Left lobe of liver (tissue), 2 donors: Measurements from ENCODE around the gene TTC16. TPM values are rescaled to one million over a fixed set of nuclear protein-coding genes. Genes with fewer than 3 reads are reported as not detected.
A peak's percentile ranks its signal among the peaks of the same experiment; 100 is the strongest.

Experiments
- ATAC-seq: fragments of 200-7000 bp; cut with Tn5 transposase; one replicate; pipeline ENCODE4 v1.9.1; 2020; ENCODE audit warnings: mild to moderate bottlenecking, moderate library complexity
- DNase-seq: peaks from one replicate; pipeline ENCODE4 v3.0.0-alpha.2; 2020; ENCODE audit warnings: low spot score
- total RNA-seq: library from RNA; stranded (reverse); gene quantifications from one replicate; pipeline ENCODE4 v1.2.1, GENCODE V29; 2021
- donor health status: DM: no; HTN: no; CAD: no; lungs with moderate emphysema.
- donor health status: DM: no; HTN: yes; CAD: no.

Gene TTC16
- total RNA-seq, 1 donor from 2014 or later = not detected

DNA sequence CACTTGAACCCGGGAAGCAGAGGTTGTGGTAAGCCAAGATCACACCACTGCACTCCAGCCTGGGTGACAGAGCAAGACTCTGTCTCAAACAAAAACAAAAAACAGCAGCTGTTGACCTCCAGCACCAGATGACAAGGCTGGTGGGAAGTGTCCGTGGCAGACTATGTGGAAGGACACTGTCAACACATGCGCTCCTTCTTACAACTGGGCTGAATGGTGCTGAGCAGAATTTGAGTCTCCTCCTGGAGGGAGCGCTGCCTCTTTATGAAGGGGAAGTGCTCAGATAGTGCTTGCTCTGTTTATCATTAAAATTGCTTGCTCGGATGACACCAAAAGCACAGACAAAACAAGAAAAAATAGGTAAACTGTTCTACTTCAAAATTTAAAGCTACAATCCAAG, 18.3 kb upstream of the TTC16 start:
- no peak for ATAC-seq

DNA sequence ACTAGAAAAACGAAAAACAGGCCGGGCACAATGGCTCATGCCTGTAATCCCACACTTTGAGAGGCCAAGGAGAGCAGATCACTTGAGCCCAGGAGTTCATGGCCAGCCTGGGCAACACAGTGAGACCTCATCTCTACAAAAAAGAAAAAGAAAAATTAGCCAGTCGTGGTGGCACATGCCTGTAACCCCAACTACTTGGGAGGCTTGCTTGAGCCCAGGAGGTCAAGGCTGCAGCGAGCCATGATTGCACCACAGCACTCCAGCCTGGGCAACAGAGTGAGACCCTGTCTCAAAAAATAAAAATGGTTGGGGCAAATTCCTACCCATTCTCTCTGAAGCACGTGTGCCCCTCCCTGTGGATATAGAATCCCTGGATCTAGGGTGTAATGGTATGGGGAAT, 17.5 kb upstream of the TTC16 start:
- ATAC-seq = no peak

More for the DNA sequence above, 18.3 kb upstream of the TTC16 start:
- no peak for DNase-seq

DNA sequence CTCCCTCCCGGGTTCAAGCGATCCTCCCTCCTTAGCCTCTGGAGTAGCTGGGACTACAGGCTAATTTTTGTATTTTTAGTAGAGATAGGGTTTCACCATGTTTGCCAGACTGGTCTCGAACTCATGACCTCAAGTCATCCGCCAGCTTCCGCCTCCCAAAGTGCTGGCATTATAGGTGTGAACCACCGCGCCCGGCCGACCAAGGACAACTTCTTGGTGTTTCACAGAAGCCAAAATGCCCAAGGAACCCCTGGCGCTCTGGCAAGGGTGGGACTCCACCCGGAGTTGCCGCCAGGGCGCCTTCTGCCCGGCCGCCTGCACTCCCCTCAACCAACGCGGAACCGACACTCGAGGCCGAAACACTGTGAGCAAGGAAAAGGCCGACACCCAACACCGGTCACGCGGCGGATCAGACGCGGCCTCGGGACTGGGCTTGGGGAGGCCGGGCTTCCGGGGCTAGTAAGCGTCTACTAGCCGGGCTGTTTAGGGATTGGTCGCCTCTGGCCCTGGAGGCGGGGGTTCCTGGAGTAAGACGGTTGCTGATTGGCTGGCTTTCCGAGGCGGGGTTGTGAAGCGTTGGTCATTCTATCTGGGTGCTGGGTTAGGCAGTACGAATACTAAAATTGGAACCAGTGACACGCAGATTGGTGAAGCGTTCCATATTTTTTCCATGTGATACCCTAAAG, 16.8 kb upstream of the TTC16 start:
- peak; percentile 98 for ATAC-seq
- peak; percentile 90 for DNase-seq

More for the DNA sequence above, 17.5 kb upstream of the TTC16 start:
- no peak for DNase-seq

DNA sequence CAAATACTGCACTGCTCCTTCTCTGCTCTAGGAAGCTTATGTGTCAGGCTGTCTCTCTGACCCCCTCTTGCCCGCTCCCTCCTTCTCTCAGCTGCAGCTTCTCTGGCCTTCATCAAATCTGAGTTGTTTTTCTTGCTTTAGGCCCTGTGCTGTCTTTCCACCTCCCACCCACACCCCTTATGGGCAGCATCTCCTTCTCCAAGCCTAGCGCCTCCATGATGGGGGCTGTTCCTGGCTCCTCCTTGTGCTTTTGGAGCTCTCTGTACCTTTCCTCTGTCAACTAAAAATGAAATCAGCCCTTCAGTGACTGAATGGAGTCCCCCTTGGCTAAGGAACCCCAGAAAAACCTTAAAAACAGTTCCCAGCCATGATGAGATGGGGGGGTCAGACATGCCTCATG, 15.7 kb upstream of the TTC16 start:
- ATAC-seq = no peak
- no peak for DNase-seq

DNA sequence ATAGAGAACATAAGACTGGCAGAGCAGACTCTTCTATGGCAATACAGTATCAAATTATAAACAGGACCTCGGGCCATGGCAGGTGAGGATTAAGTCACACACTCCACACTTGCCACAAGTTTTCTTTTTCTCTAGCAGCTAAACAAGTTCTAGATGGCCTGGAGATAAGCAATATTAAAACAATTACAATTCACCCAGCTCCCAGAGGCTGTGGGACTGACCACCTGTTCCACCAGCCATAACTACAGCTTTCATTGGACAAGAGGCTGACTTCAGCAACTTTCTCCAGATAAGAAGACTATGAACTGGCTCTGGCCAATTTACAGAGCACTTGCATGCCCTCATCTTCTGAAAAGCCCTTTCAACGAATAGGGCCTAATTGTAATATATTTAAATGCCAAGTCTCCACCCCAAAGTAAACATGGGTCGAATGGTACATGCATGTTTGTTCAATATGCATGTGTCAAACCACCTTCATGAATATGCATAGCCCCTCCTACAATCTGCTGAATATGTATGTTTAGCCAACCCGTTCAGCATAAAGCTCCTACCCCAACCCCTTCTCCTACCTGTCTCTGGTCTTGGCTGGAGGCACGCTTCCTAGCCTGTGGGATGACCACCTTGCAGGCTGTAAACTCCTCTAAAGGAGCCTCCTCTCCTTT, 15.2 kb upstream of the TTC16 start:
- DNase-seq = no peak
- ATAC-seq = no peak

DNA sequence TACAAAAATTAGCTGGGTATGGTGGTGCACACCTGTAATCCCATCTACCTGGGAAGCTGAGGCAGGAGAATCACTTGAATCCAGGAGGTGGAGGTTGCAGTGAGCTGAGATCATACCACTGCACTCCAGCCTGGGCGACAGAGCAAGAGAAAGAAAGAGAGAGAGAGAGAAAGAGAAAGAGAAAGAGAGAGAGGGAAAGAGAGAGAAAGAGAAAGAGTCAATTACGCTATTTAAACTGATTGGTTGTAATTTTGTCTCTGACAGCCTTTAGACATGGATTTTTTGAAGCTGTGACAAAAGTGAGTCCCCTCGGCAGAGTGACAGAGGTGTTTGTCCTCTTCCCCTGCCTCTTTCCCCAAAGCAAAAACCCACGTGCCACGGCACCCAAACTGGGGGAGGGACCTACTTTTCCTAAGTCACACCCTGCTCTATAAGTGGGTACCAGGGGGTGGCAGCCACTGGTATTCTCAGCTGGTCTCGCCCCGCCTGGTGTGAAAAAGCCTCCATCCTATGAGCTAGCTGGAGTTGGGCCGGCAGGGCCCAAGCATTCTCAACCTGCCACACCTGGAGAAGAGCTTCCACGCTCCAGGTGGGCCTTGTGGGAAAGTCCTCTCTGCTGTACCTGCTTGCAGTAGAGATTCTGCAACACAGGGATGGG, 12.5 kb upstream of the TTC16 start:
- DNase-seq (no peak), ATAC-seq (no peak)

DNA sequence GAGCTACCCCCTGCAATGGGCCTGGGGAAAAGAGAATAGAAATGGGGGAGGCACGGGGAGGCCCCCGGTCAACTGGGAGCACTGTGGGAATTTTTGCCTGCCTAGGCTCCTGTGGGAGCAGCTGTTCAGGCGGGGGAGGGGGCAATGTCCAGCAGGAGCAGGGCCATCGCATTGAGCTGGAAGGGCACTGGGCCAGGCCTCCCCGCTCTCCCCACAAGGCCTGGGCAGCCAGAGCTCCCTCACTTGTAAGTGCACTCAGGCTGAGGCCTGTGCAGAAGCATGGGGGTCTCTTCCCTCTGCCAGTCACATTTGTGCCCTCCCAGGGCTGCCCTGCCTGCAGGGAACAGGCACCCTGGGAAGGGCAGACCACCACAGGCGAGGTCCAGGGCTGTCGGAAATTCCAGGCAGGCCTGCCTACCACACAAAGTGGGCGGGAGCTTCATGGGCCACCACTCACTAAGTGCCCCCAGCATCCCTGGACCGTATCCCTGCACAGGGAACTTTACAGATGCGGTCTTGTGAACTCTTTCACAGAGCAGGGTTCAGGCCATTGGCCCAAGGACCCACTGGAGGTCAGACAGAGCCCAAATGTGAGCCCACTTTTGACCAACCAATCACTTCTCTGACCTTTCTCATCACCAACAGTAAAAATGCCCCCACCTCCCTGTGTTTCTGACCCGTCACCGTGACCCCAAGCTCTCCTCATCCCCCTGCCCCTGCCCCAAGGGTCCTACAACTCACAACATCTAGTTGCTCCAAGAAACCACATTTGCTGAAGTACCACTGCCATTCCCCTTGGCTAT, 10.1 kb upstream of the TTC16 start:
- DNase-seq = no peak

DNA sequence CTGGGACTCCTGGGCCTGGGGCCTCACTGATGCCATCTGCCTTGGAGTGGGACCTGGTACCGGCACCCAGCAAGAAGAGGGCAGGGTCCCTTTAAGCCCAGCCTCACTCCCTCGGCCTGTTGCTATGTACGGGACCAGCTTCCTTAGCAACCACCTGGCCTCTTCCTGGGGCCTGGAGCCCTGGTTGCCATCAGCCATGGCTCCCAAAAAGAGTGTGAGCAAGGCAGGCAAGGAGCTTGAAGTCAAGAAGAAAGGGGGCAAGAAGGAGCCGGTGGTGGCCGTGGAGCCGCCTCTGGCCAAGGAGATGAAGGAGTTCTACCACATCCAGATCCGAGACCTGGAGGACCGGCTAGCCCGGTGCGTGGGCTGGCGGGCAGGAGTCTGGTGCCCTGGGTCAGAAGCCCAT, 9.0 kb upstream of the TTC16 start, which contains the start of gene CFAP157:
TSS of gene CFAP157 (plus strand) at position 153 of the 406 bp plus-strand sequence. CDS start at position 197, 44 bp downstream.
- peak; percentile 70 for ATAC-seq

More for the DNA sequence above, 10.1 kb upstream of the TTC16 start:
- ATAC-seq = no peak

DNA sequence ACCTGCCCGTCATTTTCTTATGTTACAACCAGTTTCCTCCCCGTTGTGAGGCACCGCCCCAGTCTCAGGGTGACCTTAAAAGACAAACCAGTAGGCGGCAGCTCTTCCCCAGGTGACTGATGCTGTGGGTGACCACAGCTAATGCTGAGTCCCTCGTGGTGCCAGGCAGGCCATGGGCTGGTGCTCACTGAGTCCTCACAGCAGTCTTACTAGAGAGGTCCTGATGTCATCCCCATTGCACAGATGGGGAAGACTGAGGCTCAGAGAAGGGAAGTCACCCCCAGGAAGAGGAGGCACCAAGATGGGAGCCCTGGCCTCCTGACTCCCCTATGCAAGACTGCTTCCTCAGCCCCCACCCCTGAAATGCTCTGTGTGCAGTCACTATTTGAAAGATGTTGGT, 8.1 kb upstream of the TTC16 start:
- DNase-seq (no peak), ATAC-seq (no peak)

More for the DNA sequence above, 9.0 kb upstream of the TTC16 start, which contains the start of gene CFAP157:
- DNase-seq = no peak

DNA sequence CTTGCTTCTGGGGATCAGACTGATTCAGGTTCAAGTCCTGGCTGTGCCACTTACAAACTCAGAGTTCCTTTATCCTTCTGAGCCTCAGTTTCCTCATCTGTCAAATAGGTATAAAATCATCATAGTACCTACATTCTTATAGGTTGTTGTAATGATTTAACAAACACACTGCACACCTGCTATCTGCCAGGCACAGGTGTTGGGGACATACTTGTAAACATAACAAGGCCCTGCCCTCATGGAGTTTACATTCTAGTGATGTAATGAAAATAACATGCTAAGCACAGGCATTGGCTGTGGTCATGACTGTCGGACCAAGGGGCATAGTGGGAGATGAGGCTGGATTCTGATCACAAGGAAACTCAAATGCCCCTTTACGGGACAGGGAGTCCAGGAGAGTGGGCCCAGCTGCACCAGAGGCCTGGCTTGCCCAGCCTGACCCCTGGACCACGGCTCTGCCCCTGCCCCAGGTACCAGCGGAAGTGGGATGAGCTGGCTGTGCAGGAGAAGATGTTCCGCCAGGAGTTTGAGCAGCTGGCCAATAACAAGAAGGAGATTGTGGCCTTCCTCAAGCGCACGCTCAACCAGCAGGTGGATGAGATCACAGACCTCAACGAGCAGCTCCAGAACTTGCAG, 6.8 kb upstream of the TTC16 start:
- ATAC-seq (no peak), DNase-seq (no peak)

DNA sequence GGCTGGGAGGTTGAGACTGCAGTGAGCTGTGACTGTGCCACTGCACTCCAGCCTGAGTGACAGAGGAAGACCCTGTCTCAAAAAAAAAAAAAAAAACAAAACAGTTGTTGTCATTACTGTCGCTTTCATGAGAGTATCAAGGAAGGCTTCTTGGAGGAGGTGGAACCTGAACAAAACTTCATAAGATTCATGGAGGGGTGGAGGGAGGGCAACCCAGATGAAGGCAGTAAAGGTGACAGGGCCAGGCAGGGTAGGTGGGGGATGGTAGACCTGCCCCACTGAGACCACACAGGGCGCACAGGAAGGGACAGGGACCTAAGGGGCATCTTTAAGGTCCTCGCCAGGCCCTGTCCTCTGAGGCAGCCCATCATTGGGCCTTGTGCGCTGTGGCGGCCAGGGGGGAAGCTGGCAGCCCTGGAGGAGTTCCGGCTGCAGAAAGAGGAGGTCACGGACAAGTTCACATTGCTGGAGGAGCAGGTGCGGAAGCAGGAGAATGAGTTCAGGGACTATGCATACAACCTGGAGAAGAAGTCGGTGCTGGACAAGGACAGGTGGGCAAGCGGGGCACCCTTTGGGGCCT, 5.6 kb upstream of the TTC16 start:
- DNase-seq = no peak
- no peak for ATAC-seq

DNA sequence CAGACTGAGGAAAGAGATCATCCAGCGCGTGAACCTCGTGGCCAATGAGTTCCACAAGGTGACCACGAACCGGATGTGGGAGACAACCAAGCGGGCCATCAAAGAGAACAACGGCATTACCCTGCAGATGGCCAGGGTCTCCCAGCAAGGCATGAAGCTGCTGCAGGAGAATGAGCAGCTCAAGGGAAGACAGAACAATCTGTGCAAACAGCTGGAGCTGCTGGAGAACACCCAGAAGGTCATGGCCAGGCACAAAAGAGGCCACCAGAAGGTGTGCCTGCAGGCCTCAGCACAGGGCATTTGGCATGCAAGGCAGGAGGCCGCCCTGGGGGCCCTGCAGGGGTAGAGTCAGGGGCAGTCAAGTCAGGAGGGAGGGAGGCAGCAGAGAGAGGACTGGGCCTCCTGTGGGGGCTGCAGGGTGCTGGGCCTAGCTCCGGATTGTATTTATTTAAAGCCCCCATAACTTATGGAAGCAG, 4.6 kb upstream of the TTC16 start:
- DNase-seq (no peak), ATAC-seq (no peak)

DNA sequence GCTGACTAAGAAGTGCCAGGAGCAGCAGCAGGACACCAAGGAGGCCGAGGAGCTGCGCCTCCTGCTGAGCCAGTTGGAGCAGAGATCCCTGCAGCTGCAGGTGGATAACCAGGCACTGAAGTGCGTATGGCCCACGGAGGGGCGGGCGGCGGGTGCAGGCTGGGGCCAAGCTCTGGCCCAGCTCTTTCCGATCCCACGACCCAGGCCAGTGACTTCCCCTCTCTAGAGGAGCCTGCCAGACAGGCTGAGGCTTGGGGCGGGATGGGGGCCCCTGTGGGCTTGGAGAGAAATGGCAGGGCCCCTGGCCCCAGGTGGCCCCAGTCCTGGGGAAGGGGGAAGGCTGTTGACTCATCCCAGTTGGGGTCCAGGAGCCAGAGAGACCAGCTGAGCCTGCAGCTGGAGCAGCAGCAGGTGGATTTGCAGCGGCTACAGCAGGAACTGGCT, 4.0 kb upstream of the TTC16 start:
- ATAC-seq (no peak), DNase-seq (no peak)

DNA sequence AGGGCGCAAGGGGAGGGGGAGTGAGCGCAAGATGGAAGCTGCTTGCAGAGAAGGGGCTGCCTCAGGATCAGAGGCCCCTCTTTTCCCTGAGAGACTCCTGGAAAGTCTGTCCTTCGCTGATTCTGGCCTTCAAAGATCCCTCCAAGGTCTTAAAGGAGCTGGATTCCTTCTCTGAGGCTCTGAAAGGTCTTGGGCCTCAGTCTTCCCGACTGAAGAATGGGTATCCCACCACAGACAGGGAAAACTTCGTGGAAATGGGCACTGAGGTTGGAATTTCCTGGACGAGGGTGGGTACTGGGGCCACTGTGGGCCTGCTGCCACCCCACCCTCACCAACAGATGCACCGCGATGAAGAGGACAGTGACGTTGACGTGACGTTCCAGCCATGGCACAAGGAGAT, 3.5 kb upstream of the TTC16 start:
- DNase-seq (no peak), ATAC-seq (no peak)

DNA sequence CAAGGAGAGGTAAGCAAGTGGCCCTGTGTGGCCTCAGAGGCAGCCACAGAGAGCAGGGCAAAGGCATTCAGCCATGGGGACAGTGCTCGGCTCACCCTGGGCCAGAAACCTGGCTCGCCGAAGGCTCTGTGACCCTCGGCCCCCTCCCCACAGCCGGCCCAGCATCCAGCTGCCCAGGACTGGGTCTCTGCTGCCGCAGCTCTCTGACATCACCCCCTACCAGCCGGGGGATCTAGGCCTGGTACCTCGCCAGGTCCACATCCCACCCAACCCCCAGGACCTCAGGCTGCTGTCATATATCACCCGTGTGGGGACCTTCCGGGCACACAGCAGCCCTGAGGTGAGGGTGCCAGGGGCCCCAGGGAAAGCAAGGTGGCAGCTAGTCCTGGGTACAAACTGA, 3.0 kb upstream of the TTC16 start:
- DNase-seq (no peak), ATAC-seq (no peak)

DNA sequence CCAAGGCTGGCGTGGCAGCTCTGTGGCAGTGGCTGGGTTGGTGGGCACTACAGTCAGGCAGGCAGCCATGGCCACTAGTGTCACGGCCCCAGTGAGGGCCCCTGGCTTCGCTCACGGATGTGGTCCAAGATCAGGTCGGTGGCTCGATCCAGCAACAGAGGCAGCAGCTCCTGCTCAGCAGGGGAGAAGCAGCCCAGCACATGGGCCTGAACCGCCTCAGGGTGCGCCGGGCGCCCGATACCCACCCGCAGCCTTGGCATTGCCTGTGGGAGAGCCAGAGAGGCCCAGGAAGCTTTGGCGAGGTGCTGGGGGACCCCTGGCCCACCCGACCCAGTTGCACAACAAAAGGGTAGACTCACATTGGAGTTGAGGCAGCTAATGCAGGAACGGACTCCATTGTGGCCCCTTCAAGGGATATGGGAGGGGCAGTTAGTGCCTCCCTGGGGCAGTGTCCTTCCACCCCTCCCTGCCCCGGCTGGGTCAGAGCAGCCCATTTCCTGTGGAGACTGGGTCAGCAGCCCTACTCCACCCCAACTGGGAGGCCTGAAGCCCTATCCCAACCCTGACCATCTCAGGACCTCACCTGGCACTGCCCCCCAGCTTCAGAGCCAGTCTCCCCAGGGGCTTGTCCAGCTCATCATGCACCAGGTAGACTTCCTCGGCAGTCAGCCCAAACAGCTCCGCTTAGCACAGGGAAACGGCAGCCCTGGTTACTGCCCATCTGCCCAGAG, 1.7 kb upstream of the TTC16 start:
- DNase-seq = no peak
- no peak for ATAC-seq

DNA sequence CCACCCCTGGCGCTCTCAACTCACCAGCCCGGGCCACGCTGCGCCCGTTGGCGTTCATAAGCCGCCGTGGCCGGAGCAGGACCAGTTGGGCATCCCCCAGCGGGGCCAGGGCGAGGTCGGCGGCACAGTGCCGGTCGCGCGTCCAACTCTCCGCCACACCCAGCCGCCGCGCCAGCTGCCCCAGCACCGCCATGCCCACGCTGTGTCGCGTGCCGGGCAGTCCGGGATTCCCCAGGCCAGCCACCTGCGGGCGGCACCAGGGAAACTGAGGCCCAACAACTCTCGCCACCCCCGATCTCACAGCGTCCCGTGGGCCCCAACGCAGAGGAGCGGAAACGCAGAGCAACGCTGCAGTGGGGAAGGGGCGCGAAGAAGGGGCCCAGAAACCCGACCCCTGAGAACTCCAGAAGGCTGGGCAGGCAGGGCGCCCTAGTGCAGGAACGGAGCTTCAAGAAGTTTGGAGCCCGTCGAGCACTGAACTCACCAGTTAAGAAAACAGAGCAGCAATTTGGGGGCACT, 869 bp upstream of the TTC16 start:
- DNase-seq (no peak), ATAC-seq (peak; percentile 43)

DNA sequence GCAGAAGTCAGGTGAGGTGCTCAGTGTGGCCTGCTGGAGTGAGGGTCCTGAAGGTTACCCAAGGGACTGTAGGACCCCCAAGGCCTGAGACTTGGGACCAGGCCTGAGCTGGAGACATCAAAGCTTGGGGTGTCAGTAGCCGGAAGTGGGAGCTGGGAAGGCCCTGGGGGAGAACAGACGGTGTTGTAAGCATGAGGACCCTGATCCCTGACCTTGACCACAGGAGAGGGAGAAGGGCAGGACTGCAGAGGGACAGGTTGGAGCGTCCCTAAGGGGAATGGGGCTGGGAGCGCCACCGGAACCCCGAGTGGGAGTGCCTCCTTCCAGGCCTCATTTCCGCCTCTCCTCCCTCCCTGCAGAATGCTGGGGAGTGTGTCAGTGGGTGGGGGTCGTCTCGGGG, 533 bp downstream of the TTC16 start:
- ATAC-seq (no peak), DNase-seq (no peak)

DNA sequence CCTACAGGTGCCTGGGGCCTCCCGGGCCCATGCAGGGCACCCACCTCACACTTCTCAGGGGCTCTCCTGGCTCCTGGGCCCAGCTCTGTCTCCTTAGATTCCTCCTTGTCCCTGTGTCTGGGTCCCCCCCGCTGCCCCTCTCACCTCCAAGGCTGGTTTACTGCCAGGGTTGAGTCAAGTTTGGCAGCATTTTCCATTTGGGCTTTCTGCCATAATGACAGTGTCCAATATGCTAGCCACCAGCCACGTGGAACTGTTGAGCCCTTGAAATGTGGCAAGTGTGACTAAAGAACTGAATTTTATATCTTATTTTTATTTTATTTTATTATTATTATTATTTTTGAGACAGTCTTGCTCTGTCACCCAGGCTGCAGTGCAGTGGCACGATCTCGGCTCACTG, 1.9 kb downstream of the TTC16 start:
- no peak for DNase-seq
- no peak for ATAC-seq
